Measurements from ENCODE around the gene HES2. TPM values are rescaled to one million over a fixed set of nuclear protein-coding genes. Genes with fewer than 3 reads are reported as not detected.

The HES2 gene
- total RNA-seq, 2 donors from 2014 or later = not detected

- H3K9ac ChIP-seq (ENCODE audit: extremely low read depth, low read length, poor library complexity, severe bottlenecking) = no peak overlapping the region
Measured at GRCh38 chr1:6461051-6461530, 41.4 kb upstream of the HES2 start.

DNA sequence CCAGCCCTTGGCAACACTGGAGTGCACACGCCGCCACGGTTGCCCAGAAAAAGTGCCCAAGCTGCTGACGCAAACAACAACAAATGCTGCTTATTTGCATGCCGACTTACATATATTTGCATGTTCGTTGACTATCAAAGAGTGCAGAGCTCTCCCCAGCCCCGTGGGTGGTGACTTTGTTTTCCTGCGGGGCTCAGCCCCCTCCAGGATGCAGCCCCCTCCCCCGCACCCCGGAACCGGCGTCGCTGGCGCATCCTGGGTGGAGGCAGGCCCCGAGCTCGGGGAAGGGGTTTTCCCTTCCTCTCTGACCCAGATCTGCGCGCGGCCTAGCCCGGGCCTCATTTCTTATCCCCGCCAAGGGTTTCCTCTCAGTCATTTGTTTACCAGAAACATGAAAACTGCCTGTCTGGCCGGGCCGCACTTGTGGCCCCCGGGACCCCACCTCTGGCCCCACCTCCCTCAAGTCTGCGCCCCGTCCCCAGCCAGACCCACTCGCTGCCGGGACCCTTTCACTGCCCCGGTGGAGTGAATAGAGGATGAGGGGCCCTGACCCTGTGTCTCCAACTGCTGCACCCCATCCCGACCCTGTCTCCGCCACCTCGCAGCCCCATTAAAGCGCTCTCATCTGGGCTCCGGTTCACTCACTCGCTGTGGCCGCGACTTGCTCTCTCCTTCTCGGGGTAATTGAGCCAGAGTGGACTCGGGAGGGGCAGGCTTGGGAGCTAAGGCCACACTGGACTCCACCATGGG lies 40.8 kb upstream of the HES2 start:
- H3K27ac ChIP-seq (ENCODE audit: low read depth, low read length) = no peak overlapping the region
- no peak overlapping the region for H3K4me3 Mint-ChIP-seq
- TF ChIP-seq CTCF (conservative IDR thresholded peaks at IDR 0.05) = no peak

More at GRCh38 chr1:6461051-6461530, 41.4 kb upstream of the HES2 start:
- Mint-ChIP-seq H3K4me3 (no peak overlapping the region), H3K9me3 (no peaks in the 10 kb centered on the region), H3K36me3 (ENCODE audit: low read depth) (peaks cover 21% of the 10 kb centered on the region), H3K27ac (no peak overlapping the region), H3K27me3 (ENCODE audit: insufficient read depth) (peaks cover 22% of the 10 kb centered on the region), H3K4me1 (peaks cover 2% of the 10 kb centered on the region)
- DNase-seq = no peak
- Histone ChIP-seq H3K4me3 (ENCODE audit: low read length) (no peak overlapping the region), H3K9me3 (ENCODE audit: control insufficient read depth, low read length) (no peaks in the 10 kb centered on the region), H3K27ac (ENCODE audit: low read depth, low read length) (no peak overlapping the region), H3K27me3 (ENCODE audit: control insufficient read depth, insufficient read depth, low read length, poor library complexity, severe bottlenecking) (peaks cover 15% of the 10 kb centered on the region), H3K36me3 (ENCODE audit: control insufficient read depth, insufficient read depth, low read length) (peaks cover 9% of the 10 kb centered on the region), H3K4me1 (ENCODE audit: control insufficient read depth, insufficient read depth, low read length) (no peaks in the 10 kb centered on the region)
- 96 to 97% methylated on average over 39 to 40 of the region's 40 CpGs for WGBS, 2 experiments (ENCODE audit: insufficient coverage in 1 of 2, insufficient read length in 1 of 2)
- no peak for TF ChIP-seq CTCF (conservative IDR thresholded peaks at IDR 0.05)

GRCh38 chr1:6459850-6460265 lies 40.1 kb upstream of the HES2 start:
- no peak overlapping the region for H3K27ac ChIP-seq (ENCODE audit: low read depth, low read length)
- Mint-ChIP-seq H3K4me3 (no peak overlapping the region), H3K27me3 (ENCODE audit: insufficient read depth) (peaks cover 27% of the 10 kb centered on the region), H3K4me1 (peaks cover 2% of the 10 kb centered on the region), H3K9me3 (no peaks in the 10 kb centered on the region), H3K36me3 (ENCODE audit: low read depth) (peaks cover 21% of the 10 kb centered on the region), H3K27ac (no peak overlapping the region)
- TF ChIP-seq CTCF (conservative IDR thresholded peaks at IDR 0.05) = no peak
- H3K36me3 ChIP-seq (ENCODE audit: control insufficient read depth, insufficient read depth, low read length) = peaks cover 9% of the 10 kb centered on the region
- DNase-seq = no peak
- H3K4me3 ChIP-seq (ENCODE audit: low read length) = no peak overlapping the region
- no peak overlapping the region for H3K9ac ChIP-seq (ENCODE audit: extremely low read depth, low read length, poor library complexity, severe bottlenecking)
- no peaks in the 10 kb centered on the region for H3K9me3 ChIP-seq (ENCODE audit: control insufficient read depth, low read length)
- peaks cover 27% of the 10 kb centered on the region for H3K27me3 ChIP-seq (ENCODE audit: control insufficient read depth, insufficient read depth, low read length, poor library complexity, severe bottlenecking)
- no peaks in the 10 kb centered on the region for H3K4me1 ChIP-seq (ENCODE audit: control insufficient read depth, insufficient read depth, low read length)
- 55 to 73% methylated on average over 3 to 18 of the region's 18 CpGs for WGBS, 2 experiments (ENCODE audit: insufficient coverage in 1 of 2, insufficient read length in 1 of 2)

More for the DNA sequence above, 40.8 kb upstream of the HES2 start:
- Mint-ChIP-seq H3K36me3 (ENCODE audit: low read depth) (peaks cover 21% of the 10 kb centered on the region), H3K27me3 (ENCODE audit: insufficient read depth) (peaks cover 27% of the 10 kb centered on the region), H3K27ac (no peak overlapping the region), H3K9me3 (no peaks in the 10 kb centered on the region), H3K4me1 (peaks cover 2% of the 10 kb centered on the region)
- no peak overlapping the region for H3K4me3 ChIP-seq (ENCODE audit: low read length)
- no peak for DNase-seq
- no peaks in the 10 kb centered on the region for H3K9me3 ChIP-seq (ENCODE audit: control insufficient read depth, low read length)
- H3K4me1 ChIP-seq (ENCODE audit: control insufficient read depth, insufficient read depth, low read length) = no peaks in the 10 kb centered on the region
- H3K36me3 ChIP-seq (ENCODE audit: control insufficient read depth, insufficient read depth, low read length) = peaks cover 9% of the 10 kb centered on the region
- peaks cover 21% of the 10 kb centered on the region for H3K27me3 ChIP-seq (ENCODE audit: control insufficient read depth, insufficient read depth, low read length, poor library complexity, severe bottlenecking)
- H3K9ac ChIP-seq (ENCODE audit: extremely low read depth, low read length, poor library complexity, severe bottlenecking) = no peak overlapping the region
- WGBS, 2 experiments (ENCODE audit: insufficient coverage in 1 of 2, insufficient read length in 1 of 2) = 75 to 80% methylated on average over 26 to 39 of the region's 39 CpGs

All from endodermal cell (in vitro differentiated cells).